Colonic mucosa (tissue), 4 donors: ENCODE results near the gene BNC1. TPM values are rescaled to one million over a fixed set of nuclear protein-coding genes. Genes with fewer than 3 reads are reported as not detected.

Experiments used
- DNase-seq: peaks from one replicate; pipeline ENCODE4 v3.0.0-alpha.2; 2020
- H3K27ac ChIP-seq: fragments of 200-600 bp; one replicate; pipeline ENCODE4 v1.8.0; 2021
- H3K27me3 ChIP-seq: fragments of 200-600 bp; one replicate; pipeline ENCODE4 v1.8.0; 2021
- H3K36me3 ChIP-seq: fragments of 200-600 bp; one replicate; pipeline ENCODE4 v1.8.0; 2021
- H3K4me1 ChIP-seq: fragments of 200-600 bp; one replicate; pipeline ENCODE4 v1.8.0; 2021; ENCODE audit warnings: mild to moderate bottlenecking
- H3K4me3 ChIP-seq: fragments of 200-600 bp; one replicate; pipeline ENCODE4 v1.8.0; 2021
- H3K9ac ChIP-seq, 2 donors: one replicate each; pipeline ENCODE4 v1.7.0; 2013; ENCODE audit warnings: control low read depth in 2 of 2, low read depth in 2 of 2, low read length in 2 of 2
- H3K9me3 ChIP-seq: fragments of 200-600 bp; one replicate; pipeline ENCODE4 v1.8.0; 2021
- CTCF ChIP-seq: fragments of 200-600 bp; IDR thresholded peaks from one replicate; pipeline ENCODE4 v1.8.0; 2022; ENCODE audit warnings: antibody characterized with exemption, mild to moderate bottlenecking
- intact Hi-C: fragments of 100-400 bp; cut with DNase I; formaldehyde crosslinking; loops from one replicate; pipeline ENCODE4 v1.14.1; 2022
- total RNA-seq, 2 donors: library from RNA; stranded (reverse); fragmentation: NEBNext Ultra II Directional in 1 of 2; extraction: Animal tissue kit (Norgen Biotek cat#: 25700) in 1 of 2; gene quantifications; one replicate each; pipeline ENCODE4 v1.2.1, GENCODE V29; 2021
- donor health status: healthy.
- donor health status: DM: no; HTN: no; CAD: no.
- donor health status: DM: no; HTN: no; CAD: no.

Gene BNC1
- total RNA-seq, 2 donors from 2014 or later, result not detected

DNA sequence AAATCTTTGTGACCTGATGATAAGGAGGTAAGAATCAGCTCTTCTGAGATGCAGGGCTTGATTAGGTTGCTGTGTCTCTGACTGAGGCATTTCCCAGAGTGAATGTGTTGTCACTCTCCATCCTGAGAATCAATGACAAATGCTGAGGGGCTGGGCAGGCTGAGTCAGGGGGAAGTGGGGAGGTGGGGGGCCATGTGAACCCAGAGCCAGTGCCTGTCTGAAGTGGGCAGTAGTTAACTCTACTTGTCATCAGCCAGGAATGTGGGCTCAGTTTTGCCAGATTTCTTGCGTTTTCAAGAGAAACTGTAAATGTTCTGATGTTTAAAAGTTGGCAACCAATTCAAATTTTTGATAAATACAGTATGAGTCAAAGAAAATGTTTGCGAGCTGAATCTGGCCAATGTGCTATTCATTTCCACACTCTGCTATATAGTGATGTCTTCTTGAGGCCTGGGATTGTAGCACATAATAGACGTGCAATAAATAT is 3.1 kb upstream of the BNC1 start:
- Histone ChIP-seq H3K27ac (no peak overlapping the region), H3K9me3 (no peaks in the 10 kb centered on the region), H3K4me1 (no peaks in the 10 kb centered on the region), H3K36me3 (no peaks in the 10 kb centered on the region), H3K27me3 (peaks cover 33% of the 10 kb centered on the region), H3K9ac (no peak overlapping the region), H3K4me3 (no peak overlapping the region)
- intact Hi-C loops, result no loop called here
- no peak for DNase-seq
- no peak for TF ChIP-seq CTCF

GRCh38 chr15:83285979-83286553 is 1.6 kb upstream of the BNC1 start:
- DNase-seq, result no peak
- Histone ChIP-seq H3K4me3 (no peak overlapping the region), H3K4me1 (no peaks in the 10 kb centered on the region), H3K27ac (no peak overlapping the region), H3K36me3 (no peaks in the 10 kb centered on the region), H3K9me3 (no peaks in the 10 kb centered on the region), H3K9ac (no peak overlapping the region), H3K27me3 (peaks cover 37% of the 10 kb centered on the region)
- no peak for TF ChIP-seq CTCF
- intact Hi-C loops, result no loop called here

DNA sequence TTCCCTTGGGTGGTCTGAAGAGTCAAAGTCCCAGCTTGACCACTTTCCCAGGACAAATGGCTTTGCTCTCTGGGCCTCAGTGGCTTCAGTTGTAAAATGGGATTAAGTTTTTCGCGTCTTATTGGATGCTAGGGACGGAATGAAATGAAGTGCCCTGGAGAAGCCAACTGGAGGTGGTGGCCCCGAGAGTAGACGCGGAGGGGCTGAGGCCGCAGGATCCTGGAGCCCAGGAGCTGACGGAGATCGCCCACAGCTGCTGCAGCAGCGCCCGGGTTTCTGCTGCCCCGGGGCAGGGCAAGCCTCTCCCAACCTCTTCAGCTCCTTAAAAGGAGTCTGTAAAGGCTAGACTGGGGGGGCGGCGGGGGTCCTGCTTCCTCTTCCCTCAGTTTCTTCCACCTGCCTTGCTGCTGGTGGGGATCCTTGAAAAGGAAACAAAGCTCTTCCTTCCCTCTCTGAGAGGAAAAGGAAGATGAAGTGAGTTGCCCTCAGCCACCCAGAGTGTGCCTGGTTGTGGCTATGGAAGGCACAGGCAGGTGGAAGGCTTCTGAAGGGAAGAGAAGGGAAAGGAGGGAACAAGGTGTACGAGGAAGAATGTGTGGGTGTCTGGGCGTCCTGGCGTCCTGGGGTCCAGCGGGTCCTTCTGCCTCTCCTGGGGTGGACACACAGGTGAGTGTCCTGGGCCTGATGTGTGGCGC is 967 bp upstream of the BNC1 start:
- DNase-seq, result no peak
- Histone ChIP-seq H3K9me3 (no peaks in the 10 kb centered on the region), H3K9ac (no peak overlapping the region), H3K27me3 (peaks cover 37% of the 10 kb centered on the region), H3K36me3 (no peaks in the 10 kb centered on the region), H3K4me3 (no peak overlapping the region), H3K4me1 (no peaks in the 10 kb centered on the region), H3K27ac (no peak overlapping the region)
- no peak for TF ChIP-seq CTCF
- intact Hi-C loops, result no loop called here

DNA sequence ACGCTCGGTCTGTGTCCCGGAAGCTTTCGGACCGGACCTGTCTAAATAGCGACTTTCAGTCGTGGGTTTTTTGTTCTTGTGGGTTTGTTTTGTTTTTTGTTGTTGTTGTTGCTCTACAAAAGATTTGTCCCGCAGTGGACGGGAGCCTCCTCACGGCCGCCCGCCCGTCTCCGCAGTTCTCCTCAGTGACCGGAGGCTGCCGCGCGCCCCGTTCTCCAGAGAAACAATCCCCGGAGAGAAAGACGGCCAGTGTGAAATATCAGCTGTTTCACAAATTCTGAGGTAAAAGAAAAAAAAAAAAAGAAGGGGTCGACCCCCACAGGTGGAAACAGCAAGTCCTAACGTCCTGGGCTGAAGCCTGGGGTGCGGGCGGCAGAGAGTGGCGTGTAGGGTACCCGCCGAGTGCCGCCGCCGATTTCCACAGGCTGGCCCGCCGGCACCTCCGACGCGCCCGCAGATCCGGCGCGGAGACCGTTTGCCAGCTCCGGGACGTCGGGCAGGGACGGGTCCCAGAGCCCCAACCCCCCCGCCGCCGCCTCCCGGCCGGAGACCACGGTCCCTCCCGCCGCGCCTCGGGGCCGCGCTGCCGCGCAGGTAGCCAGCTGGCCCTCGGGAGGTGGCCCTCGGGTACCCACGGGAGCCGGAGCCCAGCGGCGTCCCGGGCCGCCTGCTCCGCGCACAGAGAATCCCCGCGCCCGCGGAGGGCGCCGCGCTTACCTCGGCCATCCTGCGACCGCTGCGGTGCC is 478 bp downstream of the BNC1 start:
- H3K27ac ChIP-seq, result no peak overlapping the region
- no peaks in the 10 kb centered on the region for H3K9me3 ChIP-seq
- H3K4me1 ChIP-seq, result no peaks in the 10 kb centered on the region
- peaks cover 40% of the 10 kb centered on the region for H3K27me3 ChIP-seq
- no peaks in the 10 kb centered on the region for H3K36me3 ChIP-seq
- intact Hi-C loops, result no loop called here
- H3K4me3 ChIP-seq, result peak overlapping the region; percentile 10
- no peak for DNase-seq
- no peak for TF ChIP-seq CTCF
- no peak overlapping the region for H3K9ac ChIP-seq

DNA sequence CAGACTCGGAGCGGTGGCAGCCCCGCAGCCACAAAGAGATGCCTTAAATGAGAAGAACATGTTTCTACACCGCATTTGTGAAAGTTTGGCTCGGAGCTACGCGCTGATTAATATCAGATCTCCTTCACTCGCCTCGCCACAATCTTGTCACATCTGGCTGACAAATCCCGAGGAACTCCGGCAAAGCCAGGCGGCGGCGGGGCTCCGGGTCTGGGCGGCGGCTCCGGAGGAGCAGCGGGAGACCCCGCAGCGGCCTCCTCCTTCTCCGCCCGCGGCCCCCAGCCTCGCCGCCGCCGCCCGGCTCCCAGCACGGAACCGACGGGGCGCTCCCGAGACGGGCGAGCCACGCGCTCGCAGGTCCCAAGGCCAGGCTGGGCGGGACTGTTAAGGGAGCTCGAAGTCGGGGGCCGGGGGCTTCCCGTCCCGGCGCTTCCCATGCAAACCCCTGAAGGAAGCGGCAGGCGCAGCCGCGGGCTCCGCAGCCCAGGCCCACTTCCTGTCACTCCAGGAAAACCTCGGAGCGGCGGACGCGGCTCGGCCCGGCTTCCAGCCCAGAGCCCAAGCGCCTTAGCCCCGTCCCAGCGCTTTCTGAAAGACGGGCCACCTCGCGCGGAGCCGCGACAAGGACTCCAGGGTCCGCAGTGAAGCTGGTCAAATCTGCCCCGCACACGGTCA is 1.2 kb downstream of the BNC1 start:
- TF ChIP-seq CTCF, result no peak
- no peak for DNase-seq
- H3K27me3 ChIP-seq, result peaks cover 40% of the 10 kb centered on the region
- intact Hi-C loops, result no loop called here
- H3K27ac ChIP-seq, result no peak overlapping the region
- H3K4me3 ChIP-seq, result peak overlapping the region; percentile 10
- no peaks in the 10 kb centered on the region for H3K9me3 ChIP-seq
- no peaks in the 10 kb centered on the region for H3K36me3 ChIP-seq
- no peak overlapping the region for H3K9ac ChIP-seq
- H3K4me1 ChIP-seq, result no peaks in the 10 kb centered on the region
